Dendritic cell treated with granulocyte-macrophage colony-stimulating factor and Interleukin-4, amounts not matched to agents 40 ng/mL and 50 ng/mL, for 4 days (primary cell): ENCODE measurements around the gene SPSB4.
"Not testable (repeated sequence)": the region's sequence is repeated elsewhere in the genome, so short reads cannot be mapped to it uniquely, and the experiment has no call there.

Experiments
- H3K27ac Mint-ChIP-seq: one replicate; pipeline ENCODE4 v1.8.0; 2022; ENCODE audit warnings: mild to moderate bottlenecking, mixed read lengths
- H3K27me3 Mint-ChIP-seq: one replicate; pipeline ENCODE4 v1.8.0; 2022; ENCODE audit warnings: mild to moderate bottlenecking, mixed read lengths
- H3K36me3 Mint-ChIP-seq: one replicate; pipeline ENCODE4 v1.8.0; 2022; ENCODE audit warnings: low read depth, mixed read lengths
- H3K4me1 Mint-ChIP-seq: one replicate; pipeline ENCODE4 v1.8.0; 2022; ENCODE audit warnings: low read depth, mixed read lengths
- H3K4me3 Mint-ChIP-seq: one replicate; pipeline ENCODE4 v1.8.0; 2022; ENCODE audit warnings: mild to moderate bottlenecking, moderate library complexity, mixed read lengths
- H3K9me3 Mint-ChIP-seq: one replicate; pipeline ENCODE4 v1.8.0; 2022; ENCODE audit warnings: mixed read lengths
- intact Hi-C: fragments of 100-400 bp; cut with micrococcal nuclease; formaldehyde crosslinking; loops from one replicate; pipeline ENCODE4 v1.15.0; 2022

Gene SPSB4

DNA sequence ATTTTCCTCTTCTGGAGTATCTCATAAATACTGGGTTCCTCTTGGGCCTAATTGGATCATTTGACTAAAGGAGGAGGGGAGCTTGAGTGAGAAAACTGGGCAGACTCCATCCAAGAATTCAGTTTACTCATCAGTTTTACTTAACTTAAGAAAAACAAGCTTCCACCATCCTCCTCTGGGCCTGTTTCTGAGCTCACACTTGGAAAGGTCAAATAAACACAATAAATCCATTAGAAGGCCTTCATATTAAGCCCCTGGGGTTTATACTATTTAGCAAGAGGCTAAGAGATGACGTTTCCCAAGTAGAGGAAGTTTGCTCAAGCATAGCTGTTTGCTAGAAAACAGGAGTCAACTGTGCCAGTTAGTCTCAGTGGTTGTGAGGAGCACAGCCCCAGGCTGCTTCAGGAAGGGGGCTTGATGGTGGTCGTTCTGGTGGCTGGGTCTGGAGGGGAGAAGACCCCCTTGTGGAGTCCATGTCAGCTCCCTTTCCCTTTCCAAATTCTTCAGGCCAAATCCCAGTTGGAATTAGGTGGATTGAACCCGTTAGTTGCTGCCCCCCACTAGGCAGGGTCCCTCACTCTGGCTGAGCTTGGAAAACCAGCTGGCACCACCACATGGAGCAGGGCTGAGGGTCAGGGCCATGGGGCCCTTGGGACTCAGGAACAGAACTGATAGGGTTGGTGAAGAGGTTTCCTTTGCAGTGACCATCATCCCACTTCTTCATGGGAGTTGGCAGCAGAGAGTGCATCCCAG is 64.8 kb downstream of the SPSB4 start:
- no peaks in the 10 kb centered on the region for H3K4me1 Mint-ChIP-seq

DNA sequence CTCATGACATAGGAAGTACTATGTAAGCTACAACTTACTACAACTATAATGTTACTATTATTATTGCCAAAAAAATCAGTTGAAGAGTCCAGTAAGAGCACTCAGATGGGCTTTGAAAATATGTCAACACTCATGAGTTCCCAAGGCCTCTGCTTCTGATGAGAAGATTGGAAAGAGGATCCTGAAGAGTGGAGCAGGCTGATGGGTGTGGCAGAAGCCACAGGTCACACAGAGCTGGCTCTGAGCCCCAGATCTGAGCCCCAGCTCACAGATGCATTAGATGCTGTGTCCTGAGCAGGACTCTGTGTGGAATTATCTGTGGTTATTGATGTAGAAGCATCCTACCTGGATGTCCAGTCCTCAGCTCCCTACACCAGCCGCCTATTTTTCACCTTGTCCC is 65.6 kb downstream of the SPSB4 start:
- H3K27me3 Mint-ChIP-seq, result peaks cover 4% of the 10 kb centered on the region

More for the DNA sequence above, 64.8 kb downstream of the SPSB4 start:
- H3K36me3 Mint-ChIP-seq, result no peaks in the 10 kb centered on the region
- H3K4me3 Mint-ChIP-seq, result no peak overlapping the region
- peaks cover 4% of the 10 kb centered on the region for H3K27me3 Mint-ChIP-seq
- intact Hi-C loops, result no loop called here
- no peak overlapping the region for H3K27ac Mint-ChIP-seq
- H3K9me3 Mint-ChIP-seq, result no peaks in the 10 kb centered on the region

DNA sequence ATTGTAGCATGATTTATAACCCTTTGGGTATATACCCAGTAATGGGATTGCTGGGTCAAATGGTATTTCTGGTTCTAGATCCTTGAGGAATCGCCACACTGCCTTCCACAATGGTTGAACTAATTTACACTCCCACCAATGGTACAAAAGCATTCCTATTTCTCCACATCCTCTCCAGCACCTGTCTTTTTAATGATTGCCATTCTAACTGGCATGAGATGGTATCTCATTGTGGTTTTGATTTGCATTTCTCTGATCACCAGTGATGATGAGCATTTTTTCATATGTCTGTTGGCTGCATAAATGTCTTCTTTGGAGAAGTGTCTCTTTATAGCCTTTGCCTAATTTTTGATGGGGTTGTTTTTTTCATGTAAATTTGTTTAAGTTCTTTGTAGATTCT is 66.8 kb downstream of the SPSB4 start:
- H3K27me3 Mint-ChIP-seq, H3K9me3 Mint-ChIP-seq, H3K4me1 Mint-ChIP-seq, H3K27ac Mint-ChIP-seq, H3K36me3 Mint-ChIP-seq, H3K4me3 Mint-ChIP-seq, intact Hi-C loops: not testable (repeated sequence)

More for the DNA sequence above, 65.6 kb downstream of the SPSB4 start:
- Mint-ChIP-seq H3K9me3 (no peaks in the 10 kb centered on the region), H3K4me1 (no peaks in the 10 kb centered on the region), H3K4me3 (no peak overlapping the region), H3K36me3 (no peaks in the 10 kb centered on the region), H3K27ac (no peak overlapping the region)
- intact Hi-C loops, result no loop called here

DNA sequence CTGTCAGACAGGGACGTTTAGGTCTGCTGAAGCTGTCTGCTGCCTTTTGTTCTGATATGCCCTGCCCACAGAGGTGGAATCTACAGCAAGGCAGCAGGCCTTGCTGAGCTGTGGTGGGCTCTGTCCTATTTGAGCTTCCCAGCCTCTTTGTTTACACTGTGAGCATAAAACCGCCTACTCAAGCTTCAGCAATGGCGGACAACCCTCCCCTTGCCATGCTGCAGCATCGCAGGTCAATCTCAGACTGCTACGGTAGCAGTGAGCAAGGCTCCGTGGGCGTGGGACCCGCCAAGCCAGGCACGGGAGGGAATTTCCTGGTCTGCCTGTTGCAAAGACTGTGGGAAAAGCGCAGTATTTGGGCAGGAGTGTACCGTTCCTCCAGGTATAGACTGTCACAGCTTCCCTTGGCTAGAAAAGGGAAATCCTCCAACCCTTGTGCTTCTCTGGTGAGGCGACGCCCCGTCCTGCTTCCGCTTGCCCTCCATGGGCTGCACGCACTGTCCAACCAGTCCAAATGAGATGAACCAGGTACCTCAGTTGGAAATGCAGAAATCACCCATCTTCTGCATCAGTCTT is 71.4 kb downstream of the SPSB4 start:
- H3K36me3 Mint-ChIP-seq, result no peaks in the 10 kb centered on the region
- no peaks in the 10 kb centered on the region for H3K9me3 Mint-ChIP-seq
- intact Hi-C loops, result no loop called here
- H3K27ac Mint-ChIP-seq, result no peak overlapping the region
- H3K4me1 Mint-ChIP-seq, result no peaks in the 10 kb centered on the region
- no peak overlapping the region for H3K4me3 Mint-ChIP-seq
- peaks cover 4% of the 10 kb centered on the region for H3K27me3 Mint-ChIP-seq

DNA sequence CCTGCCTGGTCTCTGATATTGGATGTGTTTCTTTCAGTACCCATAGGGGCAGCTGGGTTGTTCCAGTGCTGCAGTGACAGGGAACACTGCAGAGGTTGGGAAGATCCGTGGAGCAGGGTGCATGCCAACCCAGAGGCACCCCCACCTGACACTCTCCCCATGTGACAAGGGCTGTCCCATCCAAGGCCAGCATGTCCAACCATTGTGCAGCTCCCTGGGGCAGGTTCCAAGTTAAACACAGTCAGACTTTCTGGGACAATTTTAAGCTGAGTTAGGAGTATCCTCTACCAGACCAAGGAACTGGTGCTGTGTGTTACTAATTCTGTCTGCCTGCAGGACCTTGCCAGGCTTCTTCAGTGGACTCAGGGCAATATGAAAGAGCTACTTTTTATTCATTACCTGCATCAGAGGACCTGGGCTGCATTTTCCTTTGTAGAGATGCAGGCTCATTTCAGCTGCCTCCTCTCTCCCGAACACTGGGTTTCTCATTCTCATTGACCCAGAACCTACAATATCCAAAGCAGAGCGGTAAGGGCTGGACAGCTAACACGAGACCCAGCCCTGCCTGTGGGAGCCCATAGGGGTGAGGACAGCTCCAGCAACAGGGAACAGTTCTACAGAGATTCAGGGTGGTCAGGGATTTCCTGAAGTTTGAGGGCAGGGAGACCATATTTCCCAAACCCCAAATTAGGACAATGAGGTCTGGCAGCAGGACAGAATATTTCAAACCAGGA is 72.7 kb downstream of the SPSB4 start:
- Mint-ChIP-seq H3K27me3 (peaks cover 4% of the 10 kb centered on the region), H3K9me3 (no peaks in the 10 kb centered on the region), H3K4me3 (no peak overlapping the region), H3K27ac (no peak overlapping the region), H3K36me3 (no peaks in the 10 kb centered on the region), H3K4me1 (no peaks in the 10 kb centered on the region)
- intact Hi-C loops, result no loop called here

DNA sequence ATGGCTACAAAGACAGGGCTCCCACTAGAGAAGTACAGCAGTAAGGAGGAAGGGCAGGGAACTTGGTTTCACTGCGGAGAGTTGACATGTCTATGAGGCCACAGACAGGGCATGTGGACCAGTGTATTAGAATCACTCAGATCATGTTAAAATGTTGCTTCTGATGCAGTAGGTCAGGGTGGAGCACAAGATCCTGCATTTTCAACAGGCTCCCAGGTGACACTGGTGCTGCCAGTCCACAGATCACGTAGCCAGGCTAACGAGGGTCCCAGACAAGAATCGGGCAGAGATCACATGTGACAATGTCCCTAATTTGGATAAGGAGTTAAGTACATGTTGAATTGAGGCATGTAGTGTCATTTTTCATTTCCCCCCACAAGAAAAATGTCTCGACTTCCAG is 73.6 kb downstream of the SPSB4 start:
- Mint-ChIP-seq H3K27ac (no peak overlapping the region), H3K4me3 (no peak overlapping the region), H3K36me3 (no peaks in the 10 kb centered on the region), H3K9me3 (no peaks in the 10 kb centered on the region), H3K27me3 (peaks cover 3% of the 10 kb centered on the region), H3K4me1 (no peaks in the 10 kb centered on the region)
- intact Hi-C loops, result no loop called here

DNA sequence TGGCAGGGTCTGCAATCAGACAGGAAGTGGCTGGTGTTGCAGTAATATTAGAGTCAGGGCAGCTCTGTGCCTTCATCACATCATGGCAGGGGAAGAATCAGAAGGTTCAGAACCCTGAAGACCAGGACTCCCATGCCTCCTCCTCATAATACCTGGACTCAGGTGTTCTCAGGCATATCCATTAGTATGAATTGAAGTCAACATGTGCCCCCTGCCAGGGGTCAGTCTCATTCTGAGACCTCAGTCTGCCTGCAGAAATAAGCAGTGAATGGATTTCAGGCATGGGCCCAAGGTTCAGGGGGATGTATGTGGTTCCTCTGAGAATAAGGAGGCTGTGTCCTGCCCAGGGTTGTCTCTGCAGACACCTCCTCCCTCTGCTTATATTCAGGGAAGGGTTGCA is 74.2 kb downstream of the SPSB4 start:
- H3K36me3 Mint-ChIP-seq, result no peaks in the 10 kb centered on the region
- H3K9me3 Mint-ChIP-seq, result no peaks in the 10 kb centered on the region
- H3K27me3 Mint-ChIP-seq, result no peaks in the 10 kb centered on the region
- no peaks in the 10 kb centered on the region for H3K4me1 Mint-ChIP-seq
- no peak overlapping the region for H3K4me3 Mint-ChIP-seq
- no peak overlapping the region for H3K27ac Mint-ChIP-seq
- intact Hi-C loops, result no loop called here

DNA sequence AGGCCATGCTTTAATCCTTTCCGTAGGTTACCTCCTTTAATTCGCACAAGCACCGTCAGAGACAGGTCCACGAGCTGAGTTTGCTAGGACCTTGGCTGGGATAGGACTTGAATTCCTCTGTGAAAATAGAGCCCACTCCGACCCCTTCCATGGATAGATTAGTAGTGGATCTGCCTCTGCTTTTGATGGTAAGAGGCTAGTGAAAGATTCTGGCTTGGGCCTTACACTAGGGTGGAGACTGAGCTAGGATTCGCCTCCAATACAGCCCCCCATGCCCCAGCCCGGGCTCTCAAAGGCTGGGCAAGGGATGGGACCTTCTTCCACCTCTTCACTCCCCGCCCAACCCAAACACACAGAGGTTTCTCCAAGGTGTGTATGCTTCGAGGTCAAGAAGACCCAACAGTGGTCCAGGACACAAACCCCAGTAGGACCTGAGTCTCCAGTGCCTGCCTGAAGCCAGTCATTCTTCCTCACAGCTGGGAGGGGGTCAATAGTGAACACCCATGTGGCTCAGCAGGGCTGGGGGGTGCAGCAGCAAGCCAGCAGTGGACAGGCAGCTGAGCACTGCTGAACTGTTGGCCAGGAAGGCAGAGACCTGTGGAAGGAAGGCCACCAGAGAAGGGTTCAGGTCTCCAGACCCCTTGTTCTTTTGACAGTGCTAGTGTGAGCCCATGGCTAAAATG is 75.7 kb downstream of the SPSB4 start:
- H3K4me1 Mint-ChIP-seq, result no peaks in the 10 kb centered on the region
- H3K9me3 Mint-ChIP-seq, result no peaks in the 10 kb centered on the region
- no peaks in the 10 kb centered on the region for H3K27me3 Mint-ChIP-seq
- no peaks in the 10 kb centered on the region for H3K36me3 Mint-ChIP-seq
- intact Hi-C loops, result no loop called here
- no peak overlapping the region for H3K27ac Mint-ChIP-seq
- no peak overlapping the region for H3K4me3 Mint-ChIP-seq

DNA sequence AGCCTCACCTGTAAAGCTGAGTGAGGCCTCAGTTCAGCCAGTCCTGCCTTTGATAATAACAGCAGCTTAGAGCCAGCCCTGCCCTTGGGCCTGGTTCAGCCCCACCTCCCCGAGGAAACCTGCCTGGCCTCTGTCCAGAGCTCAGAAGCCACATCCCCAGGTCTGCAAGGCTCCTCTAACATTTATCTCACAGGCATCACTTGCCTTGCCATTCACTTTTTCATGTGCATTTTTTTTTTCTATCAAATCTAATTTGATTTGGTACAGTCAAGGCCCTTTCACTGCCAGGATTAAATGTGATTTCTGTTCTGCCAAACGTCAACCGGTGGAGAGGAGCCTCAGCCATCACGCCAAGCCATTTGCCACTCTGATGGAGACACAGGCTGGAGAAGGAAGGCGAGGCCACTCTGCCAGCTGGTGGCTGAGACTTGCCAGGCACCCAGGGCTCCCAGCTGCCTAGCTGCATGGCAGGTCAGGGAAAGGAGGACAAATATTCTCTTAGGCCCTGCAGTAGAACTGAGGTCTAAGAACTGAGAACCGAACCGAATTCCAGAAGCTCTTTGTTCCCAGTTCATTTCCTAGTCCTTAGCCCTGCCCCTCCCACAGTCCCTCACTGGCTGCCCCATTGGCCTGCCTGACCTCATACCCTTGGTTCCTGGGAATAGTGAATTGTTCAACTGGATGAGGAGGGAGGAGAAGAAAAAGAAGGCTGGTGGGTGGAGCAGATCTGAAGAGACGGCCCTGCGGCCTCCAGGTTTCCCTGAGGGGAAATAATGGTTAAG is 76.4 kb downstream of the SPSB4 start:
- H3K27me3 Mint-ChIP-seq, result no peaks in the 10 kb centered on the region
- no peak overlapping the region for H3K4me3 Mint-ChIP-seq
- H3K36me3 Mint-ChIP-seq, result no peaks in the 10 kb centered on the region
- no peaks in the 10 kb centered on the region for H3K4me1 Mint-ChIP-seq
- H3K27ac Mint-ChIP-seq, result no peak overlapping the region
- intact Hi-C loops, result no loop called here
- no peaks in the 10 kb centered on the region for H3K9me3 Mint-ChIP-seq

DNA sequence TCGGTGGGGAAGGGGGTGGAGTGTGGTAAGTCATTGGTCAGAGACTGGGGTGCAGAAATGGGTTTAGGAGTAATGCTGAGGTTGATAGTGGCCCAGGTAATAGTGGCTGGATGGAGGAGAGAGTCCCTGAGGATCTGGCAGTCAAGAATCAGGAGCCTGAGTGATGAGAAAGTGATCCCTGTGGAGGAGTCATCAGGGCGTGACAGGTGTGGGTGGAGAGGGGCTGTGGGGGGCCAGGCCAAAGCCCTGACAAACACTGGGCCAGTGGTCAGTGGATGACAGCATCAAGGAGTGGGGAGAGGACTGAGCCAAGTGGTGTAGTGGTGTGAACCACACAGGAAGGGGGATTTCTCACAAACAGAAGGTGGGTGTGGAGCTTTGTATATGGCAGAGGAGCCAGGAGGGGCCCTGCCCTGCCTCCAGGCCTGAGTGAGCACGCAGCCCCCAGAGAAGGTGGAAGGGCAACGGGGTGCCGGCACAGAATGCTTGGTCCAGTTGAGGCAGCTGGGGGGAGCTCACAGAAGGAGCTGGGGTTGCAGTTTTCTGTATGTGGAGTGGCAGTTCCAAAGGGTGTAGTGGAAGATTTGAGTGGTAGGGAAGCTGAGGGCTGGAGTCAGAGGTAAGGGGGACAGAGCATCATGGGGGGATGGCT is 77.1 kb downstream of the SPSB4 start:
- no peaks in the 10 kb centered on the region for H3K9me3 Mint-ChIP-seq
- intact Hi-C loops, result no loop called here
- no peak overlapping the region for H3K27ac Mint-ChIP-seq
- H3K36me3 Mint-ChIP-seq, result no peaks in the 10 kb centered on the region
- no peaks in the 10 kb centered on the region for H3K27me3 Mint-ChIP-seq
- no peaks in the 10 kb centered on the region for H3K4me1 Mint-ChIP-seq
- H3K4me3 Mint-ChIP-seq, result no peak overlapping the region

DNA sequence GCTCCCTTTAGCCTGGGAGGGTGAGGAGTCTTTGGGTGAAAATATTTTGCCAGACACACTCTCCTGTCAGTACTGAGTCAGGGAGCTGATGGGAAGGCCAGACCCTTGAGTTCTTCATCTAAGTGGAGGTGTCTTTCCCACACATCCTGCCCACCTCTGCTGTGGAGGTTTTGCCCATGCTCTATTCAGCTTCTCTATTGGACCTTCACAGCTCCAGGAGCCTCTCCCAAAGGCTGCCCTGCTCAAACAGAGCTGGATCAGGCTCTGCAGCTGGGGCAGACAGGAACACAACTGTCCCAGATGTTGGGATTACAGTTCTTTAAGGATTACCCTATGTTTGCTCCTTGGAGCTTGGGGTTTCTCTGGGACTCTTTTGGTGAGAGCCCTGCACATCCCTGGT is 77.9 kb downstream of the SPSB4 start:
- H3K36me3 Mint-ChIP-seq, result no peaks in the 10 kb centered on the region
- intact Hi-C loops, result no loop called here
- H3K4me1 Mint-ChIP-seq, result no peaks in the 10 kb centered on the region
- no peaks in the 10 kb centered on the region for H3K9me3 Mint-ChIP-seq
- no peak overlapping the region for H3K4me3 Mint-ChIP-seq
- no peak overlapping the region for H3K27ac Mint-ChIP-seq
- no peaks in the 10 kb centered on the region for H3K27me3 Mint-ChIP-seq

DNA sequence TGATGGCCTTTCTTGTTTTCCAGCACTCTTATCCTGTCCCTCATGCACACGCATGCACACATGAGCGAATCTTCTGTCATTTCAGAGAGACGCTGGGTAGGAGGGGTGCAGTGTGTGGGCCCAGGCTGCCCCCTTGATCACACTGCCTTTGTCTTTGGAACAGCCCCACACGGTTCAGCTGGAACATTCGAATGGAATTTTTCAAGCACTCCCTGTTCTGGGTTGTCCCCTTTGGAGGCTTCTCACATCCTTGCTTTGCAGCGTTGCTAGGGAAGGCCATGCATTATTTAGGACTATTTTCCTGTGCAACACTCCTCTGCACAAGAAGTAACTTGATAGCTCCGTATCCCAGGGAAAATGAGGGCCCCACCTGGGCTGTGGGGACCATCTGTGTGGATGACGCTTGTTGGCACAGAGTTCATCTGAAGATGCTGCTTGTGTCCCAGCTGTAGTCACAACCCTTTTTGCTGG is 78.4 kb downstream of the SPSB4 start:
- Mint-ChIP-seq H3K36me3 (no peaks in the 10 kb centered on the region), H3K27ac (no peak overlapping the region), H3K4me3 (no peak overlapping the region), H3K9me3 (no peaks in the 10 kb centered on the region), H3K4me1 (no peaks in the 10 kb centered on the region), H3K27me3 (no peaks in the 10 kb centered on the region)
- intact Hi-C loops, result no loop called here

DNA sequence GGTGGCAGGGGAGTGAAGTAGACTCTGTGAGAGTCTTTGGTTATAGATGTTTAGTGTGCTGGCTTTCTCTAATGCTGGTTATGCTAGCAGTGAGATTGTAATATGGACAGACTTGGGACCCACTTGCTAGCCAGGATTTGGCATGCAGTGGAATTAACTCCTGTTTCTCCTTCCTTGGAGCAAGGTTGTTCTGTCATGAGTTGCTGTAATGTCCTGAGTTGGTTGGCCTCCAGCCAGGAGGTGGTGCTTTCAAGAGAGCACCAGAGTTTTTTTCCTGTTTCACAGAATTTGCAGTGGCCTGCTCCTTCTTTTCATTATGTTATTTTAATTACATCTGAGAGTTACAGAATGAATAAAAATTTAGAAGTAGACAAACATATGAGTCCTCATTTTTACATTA is 92.4 kb downstream of the SPSB4 start:
- H3K4me1 Mint-ChIP-seq, result no peaks in the 10 kb centered on the region
- no peak overlapping the region for H3K27ac Mint-ChIP-seq
- intact Hi-C loops, result no loop called here
- no peaks in the 10 kb centered on the region for H3K27me3 Mint-ChIP-seq
- no peaks in the 10 kb centered on the region for H3K36me3 Mint-ChIP-seq
- peaks cover 40% of the 10 kb centered on the region for H3K9me3 Mint-ChIP-seq
- no peak overlapping the region for H3K4me3 Mint-ChIP-seq
